Lower lobe of right lung (tissue), 2 donors: Measurements from ENCODE around the gene LRRK1. TPM values are rescaled to one million over a fixed set of nuclear protein-coding genes. Genes with fewer than 3 reads are reported as not detected.

Experiments
- ATAC-seq, 2 donors: fragments of 200-7000 bp; cut with Tn5 transposase; one replicate each; pipeline ENCODE4 v1.9.1; 2020 to 2022; ENCODE audit warnings: mild to moderate bottlenecking in 2 of 2, moderate library complexity in 2 of 2
- DNase-seq: peaks from one replicate; pipeline ENCODE4 v3.0.0-alpha.2; 2020
- H3K27ac ChIP-seq: fragments of 200-600 bp; one replicate; pipeline ENCODE4 v1.8.0; 2022
- H3K27me3 ChIP-seq: fragments of 200-600 bp; one replicate; pipeline ENCODE4 v1.8.0; 2022; ENCODE audit warnings: low read depth
- H3K36me3 ChIP-seq: fragments of 200-600 bp; one replicate; pipeline ENCODE4 v1.8.0; 2022; ENCODE audit warnings: mild to moderate bottlenecking
- H3K4me1 ChIP-seq: fragments of 200-600 bp; one replicate; pipeline ENCODE4 v1.8.0; 2022
- H3K4me3 ChIP-seq: fragments of 200-600 bp; one replicate; pipeline ENCODE4 v1.8.0; 2022; ENCODE audit warnings: mild to moderate bottlenecking
- H3K9me3 ChIP-seq: fragments of 200-600 bp; one replicate; pipeline ENCODE4 v1.8.0; 2022
- CTCF ChIP-seq: fragments of 200-600 bp; IDR thresholded peaks from one replicate; pipeline ENCODE4 v1.8.0; 2022; ENCODE audit warnings: antibody characterized with exemption, mild to moderate bottlenecking
- intact Hi-C: fragments of 100-400 bp; cut with DNase I; formaldehyde crosslinking; loops from one replicate; pipeline ENCODE4 v1.11.0; 2022
- total RNA-seq: library from RNA; stranded (reverse); fragmentation: NEBNext Ultra II Directional; extraction: Animal tissue kit (Norgen Biotek cat#: 25700); gene quantifications from one replicate; pipeline ENCODE4 v1.2.1, GENCODE V29; 2021
- donor health status: DM: no; HTN: yes; CAD: no; lungs with severe emphysema.

Gene LRRK1
- total RNA-seq, 1 donor from 2014 or later = 24.3 TPM

- H3K27ac ChIP-seq = no peak overlapping the region
- DNase-seq (no peak), ATAC-seq (no peak)
- H3K9me3 ChIP-seq = no peaks in the 10 kb centered on the region
- peaks cover 7% of the 10 kb centered on the region for H3K27me3 ChIP-seq
- intact Hi-C loops = no loop called here
- no peak for TF ChIP-seq CTCF
- no peak overlapping the region for H3K4me3 ChIP-seq
- no peaks in the 10 kb centered on the region for H3K36me3 ChIP-seq
- H3K4me1 ChIP-seq = peaks cover 22% of the 10 kb centered on the region
Measured at GRCh38 chr15:100898661-100899462, 20.3 kb upstream of the LRRK1 start.

GRCh38 chr15:100899601-100900000 lies 19.6 kb upstream of the LRRK1 start:
- no peaks in the 10 kb centered on the region for H3K36me3 ChIP-seq
- no peak overlapping the region for H3K4me3 ChIP-seq
- intact Hi-C loops = no loop called here
- H3K27me3 ChIP-seq = peaks cover 7% of the 10 kb centered on the region
- DNase-seq (no peak), ATAC-seq (no peak)
- TF ChIP-seq CTCF = no peak
- no peak overlapping the region for H3K27ac ChIP-seq
- H3K9me3 ChIP-seq = no peaks in the 10 kb centered on the region
- H3K4me1 ChIP-seq = peaks cover 22% of the 10 kb centered on the region

GRCh38 chr15:100900136-100900794 lies 18.9 kb upstream of the LRRK1 start:
- no peak overlapping the region for H3K4me3 ChIP-seq
- intact Hi-C loops = no loop called here
- no peak for TF ChIP-seq CTCF
- DNase-seq (no peak), ATAC-seq (no peak)
- H3K36me3 ChIP-seq = no peaks in the 10 kb centered on the region
- H3K27ac ChIP-seq = no peak overlapping the region
- H3K9me3 ChIP-seq = no peaks in the 10 kb centered on the region
- peaks cover 7% of the 10 kb centered on the region for H3K27me3 ChIP-seq
- peaks cover 22% of the 10 kb centered on the region for H3K4me1 ChIP-seq

GRCh38 chr15:100900795-100901169 lies 18.4 kb upstream of the LRRK1 start:
- Histone ChIP-seq H3K9me3 (no peaks in the 10 kb centered on the region), H3K4me1 (peaks cover 22% of the 10 kb centered on the region), H3K27me3 (peaks cover 7% of the 10 kb centered on the region), H3K4me3 (no peak overlapping the region), H3K36me3 (no peaks in the 10 kb centered on the region), H3K27ac (no peak overlapping the region)
- TF ChIP-seq CTCF = no peak
- ATAC-seq (no peak), DNase-seq (no peak)
- intact Hi-C loops = no loop called here

GRCh38 chr15:100901296-100901695 lies 17.9 kb upstream of the LRRK1 start:
- peak overlapping the region; percentile 77 for H3K27ac ChIP-seq
- ATAC-seq (no peak), DNase-seq (no peak)
- peaks cover 7% of the 10 kb centered on the region for H3K27me3 ChIP-seq
- H3K4me1 ChIP-seq = peaks cover 22% of the 10 kb centered on the region
- H3K4me3 ChIP-seq = no peak overlapping the region
- TF ChIP-seq CTCF = no peak
- no peaks in the 10 kb centered on the region for H3K36me3 ChIP-seq
- intact Hi-C loops = no loop called here
- H3K9me3 ChIP-seq = no peaks in the 10 kb centered on the region
